Measurements from ENCODE around the gene SASH1.

DNA sequence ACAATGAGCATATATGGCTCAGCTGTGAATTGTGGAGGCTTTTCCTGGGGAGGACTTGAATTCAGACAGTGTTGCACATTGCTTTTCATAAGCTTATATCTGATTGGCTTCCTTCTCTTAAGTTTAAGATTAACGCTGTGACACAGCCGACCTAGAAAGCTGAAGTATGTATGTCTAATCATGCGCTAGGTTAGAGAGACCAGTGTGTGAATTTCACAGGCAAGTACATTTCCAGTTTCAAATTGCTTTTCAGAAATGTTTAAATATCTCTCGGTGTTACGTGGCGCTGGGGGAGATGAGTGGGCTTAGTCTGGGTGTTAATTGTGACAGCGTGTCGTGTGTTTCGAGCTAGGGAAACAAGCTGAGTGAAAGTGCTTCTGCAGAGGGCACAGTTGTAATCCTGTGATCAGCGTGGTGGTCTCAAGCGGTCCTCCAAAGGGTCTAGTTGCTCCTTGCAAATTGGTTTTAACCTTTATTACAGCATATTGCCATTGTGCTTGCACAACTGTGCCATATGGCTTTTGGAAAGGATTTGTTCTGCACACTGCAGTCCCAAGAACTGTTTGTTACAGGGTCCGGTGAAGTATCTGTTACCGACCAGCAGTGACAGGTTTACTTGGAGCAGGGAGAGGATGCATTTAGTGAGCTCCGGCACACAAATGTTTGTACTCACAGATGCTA, 166.6 kb downstream of the SASH1 start:
- TF ChIP-seq, protein P1, sequence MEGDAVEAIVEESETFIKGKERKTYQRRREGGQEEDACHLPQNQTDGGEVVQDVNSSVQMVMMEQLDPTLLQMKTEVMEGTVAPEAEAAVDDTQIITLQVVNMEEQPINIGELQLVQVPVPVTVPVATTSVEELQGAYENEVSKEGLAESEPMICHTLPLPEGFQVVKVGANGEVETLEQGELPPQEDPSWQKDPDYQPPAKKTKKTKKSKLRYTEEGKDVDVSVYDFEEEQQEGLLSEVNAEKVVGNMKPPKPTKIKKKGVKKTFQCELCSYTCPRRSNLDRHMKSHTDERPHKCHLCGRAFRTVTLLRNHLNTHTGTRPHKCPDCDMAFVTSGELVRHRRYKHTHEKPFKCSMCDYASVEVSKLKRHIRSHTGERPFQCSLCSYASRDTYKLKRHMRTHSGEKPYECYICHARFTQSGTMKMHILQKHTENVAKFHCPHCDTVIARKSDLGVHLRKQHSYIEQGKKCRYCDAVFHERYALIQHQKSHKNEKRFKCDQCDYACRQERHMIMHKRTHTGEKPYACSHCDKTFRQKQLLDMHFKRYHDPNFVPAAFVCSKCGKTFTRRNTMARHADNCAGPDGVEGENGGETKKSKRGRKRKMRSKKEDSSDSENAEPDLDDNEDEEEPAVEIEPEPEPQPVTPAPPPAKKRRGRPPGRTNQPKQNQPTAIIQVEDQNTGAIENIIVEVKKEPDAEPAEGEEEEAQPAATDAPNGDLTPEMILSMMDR (IDR thresholded peaks at IDR 0.05 in 2 of 3, conservative IDR thresholded peaks at IDR 0.05 in 1 of 3; ENCODE audit: insufficient read depth in 2 of 3, low read depth in 1 of 3, low read length in 3 of 3): no peak
- TF ChIP-seq JUN (IDR thresholded peaks at IDR 0.05; ENCODE audit: borderline replicate concordance, low read depth, low read length) (no peak), JUN (CRISPR knock-in tag; IDR thresholded peaks at IDR 0.05; ENCODE audit: borderline replicate concordance) (no peak), ZNF589 (CRISPR knock-in tag; IDR thresholded peaks at IDR 0.05; ENCODE audit: low read depth) (no peak), PHF8 (IDR thresholded peaks at IDR 0.05; ENCODE audit: borderline replicate concordance, low read length) (no peak), HCFC1 (IDR thresholded peaks at IDR 0.05; ENCODE audit: low read depth, low read length) (no peak), BRCA1 (IDR thresholded peaks at IDR 0.05) (no peak), BRCA1 (CRISPR knock-in tag; IDR thresholded peaks at IDR 0.05) (no peak), HNRNPK (IDR thresholded peaks at IDR 0.05; ENCODE audit: low read depth, low read length, poor library complexity, severe bottlenecking) (no peak), ZNF551 (CRISPR knock-in tag; IDR thresholded peaks at IDR 0.05) (no peak), DMBX1 (CRISPR knock-in tag; IDR thresholded peaks at IDR 0.05; ENCODE audit: borderline replicate concordance) (no peak), RFX5 (IDR thresholded peaks at IDR 0.05; ENCODE audit: low read depth, low read length) (no peak), CEBPB (tag; IDR thresholded peaks at IDR 0.05) (no peak)
- TF ChIP-seq, protein P2, sequence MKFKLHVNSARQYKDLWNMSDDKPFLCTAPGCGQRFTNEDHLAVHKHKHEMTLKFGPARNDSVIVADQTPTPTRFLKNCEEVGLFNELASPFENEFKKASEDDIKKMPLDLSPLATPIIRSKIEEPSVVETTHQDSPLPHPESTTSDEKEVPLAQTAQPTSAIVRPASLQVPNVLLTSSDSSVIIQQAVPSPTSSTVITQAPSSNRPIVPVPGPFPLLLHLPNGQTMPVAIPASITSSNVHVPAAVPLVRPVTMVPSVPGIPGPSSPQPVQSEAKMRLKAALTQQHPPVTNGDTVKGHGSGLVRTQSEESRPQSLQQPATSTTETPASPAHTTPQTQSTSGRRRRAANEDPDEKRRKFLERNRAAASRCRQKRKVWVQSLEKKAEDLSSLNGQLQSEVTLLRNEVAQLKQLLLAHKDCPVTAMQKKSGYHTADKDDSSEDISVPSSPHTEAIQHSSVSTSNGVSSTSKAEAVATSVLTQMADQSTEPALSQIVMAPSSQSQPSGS (CRISPR knock-in tag; IDR thresholded peaks at IDR 0.05): no peak
- TF ChIP-seq, protein P3, sequence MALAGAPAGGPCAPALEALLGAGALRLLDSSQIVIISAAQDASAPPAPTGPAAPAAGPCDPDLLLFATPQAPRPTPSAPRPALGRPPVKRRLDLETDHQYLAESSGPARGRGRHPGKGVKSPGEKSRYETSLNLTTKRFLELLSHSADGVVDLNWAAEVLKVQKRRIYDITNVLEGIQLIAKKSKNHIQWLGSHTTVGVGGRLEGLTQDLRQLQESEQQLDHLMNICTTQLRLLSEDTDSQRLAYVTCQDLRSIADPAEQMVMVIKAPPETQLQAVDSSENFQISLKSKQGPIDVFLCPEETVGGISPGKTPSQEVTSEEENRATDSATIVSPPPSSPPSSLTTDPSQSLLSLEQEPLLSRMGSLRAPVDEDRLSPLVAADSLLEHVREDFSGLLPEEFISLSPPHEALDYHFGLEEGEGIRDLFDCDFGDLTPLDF (CRISPR knock-in tag; IDR thresholded peaks at IDR 0.05): no peak
- TF ChIP-seq, protein P4, sequence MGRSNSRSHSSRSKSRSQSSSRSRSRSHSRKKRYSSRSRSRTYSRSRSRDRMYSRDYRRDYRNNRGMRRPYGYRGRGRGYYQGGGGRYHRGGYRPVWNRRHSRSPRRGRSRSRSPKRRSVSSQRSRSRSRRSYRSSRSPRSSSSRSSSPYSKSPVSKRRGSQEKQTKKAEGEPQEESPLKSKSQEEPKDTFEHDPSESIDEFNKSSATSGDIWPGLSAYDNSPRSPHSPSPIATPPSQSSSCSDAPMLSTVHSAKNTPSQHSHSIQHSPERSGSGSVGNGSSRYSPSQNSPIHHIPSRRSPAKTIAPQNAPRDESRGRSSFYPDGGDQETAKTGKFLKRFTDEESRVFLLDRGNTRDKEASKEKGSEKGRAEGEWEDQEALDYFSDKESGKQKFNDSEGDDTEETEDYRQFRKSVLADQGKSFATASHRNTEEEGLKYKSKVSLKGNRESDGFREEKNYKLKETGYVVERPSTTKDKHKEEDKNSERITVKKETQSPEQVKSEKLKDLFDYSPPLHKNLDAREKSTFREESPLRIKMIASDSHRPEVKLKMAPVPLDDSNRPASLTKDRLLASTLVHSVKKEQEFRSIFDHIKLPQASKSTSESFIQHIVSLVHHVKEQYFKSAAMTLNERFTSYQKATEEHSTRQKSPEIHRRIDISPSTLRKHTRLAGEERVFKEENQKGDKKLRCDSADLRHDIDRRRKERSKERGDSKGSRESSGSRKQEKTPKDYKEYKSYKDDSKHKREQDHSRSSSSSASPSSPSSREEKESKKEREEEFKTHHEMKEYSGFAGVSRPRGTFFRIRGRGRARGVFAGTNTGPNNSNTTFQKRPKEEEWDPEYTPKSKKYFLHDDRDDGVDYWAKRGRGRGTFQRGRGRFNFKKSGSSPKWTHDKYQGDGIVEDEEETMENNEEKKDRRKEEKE (IDR thresholded peaks at IDR 0.05; ENCODE audit: borderline replicate concordance in 1 of 2, control insufficient read depth in 1 of 2, low read depth in 2 of 2, low read length in 1 of 2): no peak
